ENCODE results near the gene PSPH.
"Not testable (repeated sequence)": the region's sequence is repeated elsewhere in the genome, so short reads cannot be mapped to it uniquely, and the experiment has no call there.

PSPH gene

DNA sequence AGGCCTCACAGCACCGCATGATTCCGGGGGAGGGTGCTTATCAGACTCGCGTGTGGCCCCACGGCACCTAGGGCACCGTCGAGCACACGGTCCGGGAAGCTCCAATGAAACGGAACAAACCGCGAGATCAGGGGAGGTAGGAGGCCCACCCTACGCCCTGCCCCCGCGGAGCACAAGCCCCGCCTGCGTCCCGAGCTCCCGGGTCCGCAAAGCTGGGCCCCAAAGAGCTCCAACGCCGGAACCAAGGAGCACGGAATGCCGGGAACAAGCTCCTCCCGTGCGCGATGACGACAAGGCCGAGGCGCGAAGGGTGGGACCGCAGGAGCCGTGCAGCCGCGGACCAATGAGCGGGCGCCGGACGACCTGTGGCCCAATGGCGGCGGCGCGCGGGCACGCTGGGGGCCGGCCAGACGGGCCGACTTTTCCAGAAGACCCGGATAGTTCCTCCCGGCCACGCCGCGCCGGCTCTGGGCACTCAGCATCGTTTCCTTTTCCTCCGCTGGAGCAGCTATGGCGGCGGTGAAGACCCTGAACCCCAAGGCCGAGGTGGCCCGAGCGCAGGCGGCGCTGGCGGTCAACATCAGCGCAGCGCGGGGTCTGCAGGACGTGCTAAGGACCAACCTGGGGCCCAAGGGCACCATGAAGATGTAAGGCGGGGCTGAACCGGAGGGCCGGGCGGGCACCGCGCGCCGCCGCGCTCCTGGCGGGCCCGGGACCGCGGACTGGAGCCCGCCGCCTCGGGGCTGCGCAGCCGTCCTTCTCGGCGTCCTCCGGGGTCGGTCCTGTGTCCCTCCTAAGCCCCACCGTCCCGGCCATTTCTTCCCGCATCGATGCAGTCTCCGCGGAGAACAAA is at the start of gene PSPH, which contains the start of gene CCT6A:
PSPH (minus strand) TSS at position 106 of the 853 bp plus-strand sequence. CDS start 30,232 bp downstream, outside the sequence.
CCT6A (plus strand) TSS at position 427 of the 853 bp plus-strand sequence; CDS start at position 511, 84 bp downstream.
- DNase-seq (ENCODE audit: low read depth), result peak; percentile 97

- DNase-seq (ENCODE audit: low read depth), result no peak
Observed at GRCh38 chr7:56099653-56100052, 48.4 kb upstream of the PSPH start.

GRCh38 chr7:56098187-56099008 is 47.2 kb upstream of the PSPH start:
- DNase-seq (ENCODE audit: low read depth), result not testable (repeated sequence)

DNA sequence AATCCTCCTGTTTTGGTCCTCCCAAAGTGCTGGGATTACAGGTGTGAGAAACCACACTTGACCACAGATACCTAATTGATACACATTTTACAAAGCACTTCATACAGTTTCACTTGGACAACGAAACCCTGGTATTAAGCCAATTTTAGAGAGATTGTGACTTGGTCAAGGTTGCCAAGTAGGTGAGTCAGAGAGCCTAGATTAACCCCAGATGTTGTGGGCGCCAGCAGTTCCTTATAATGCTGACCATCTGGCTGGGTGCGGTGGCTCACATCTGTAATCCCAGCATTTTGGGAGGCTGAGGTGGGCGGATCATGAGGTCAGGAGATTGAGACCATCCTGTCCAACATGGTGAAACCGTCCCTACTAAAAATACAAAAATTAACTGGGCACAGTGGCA is 46.5 kb upstream of the PSPH start:
- peak; percentile 85 for DNase-seq (ENCODE audit: low read depth)

DNA sequence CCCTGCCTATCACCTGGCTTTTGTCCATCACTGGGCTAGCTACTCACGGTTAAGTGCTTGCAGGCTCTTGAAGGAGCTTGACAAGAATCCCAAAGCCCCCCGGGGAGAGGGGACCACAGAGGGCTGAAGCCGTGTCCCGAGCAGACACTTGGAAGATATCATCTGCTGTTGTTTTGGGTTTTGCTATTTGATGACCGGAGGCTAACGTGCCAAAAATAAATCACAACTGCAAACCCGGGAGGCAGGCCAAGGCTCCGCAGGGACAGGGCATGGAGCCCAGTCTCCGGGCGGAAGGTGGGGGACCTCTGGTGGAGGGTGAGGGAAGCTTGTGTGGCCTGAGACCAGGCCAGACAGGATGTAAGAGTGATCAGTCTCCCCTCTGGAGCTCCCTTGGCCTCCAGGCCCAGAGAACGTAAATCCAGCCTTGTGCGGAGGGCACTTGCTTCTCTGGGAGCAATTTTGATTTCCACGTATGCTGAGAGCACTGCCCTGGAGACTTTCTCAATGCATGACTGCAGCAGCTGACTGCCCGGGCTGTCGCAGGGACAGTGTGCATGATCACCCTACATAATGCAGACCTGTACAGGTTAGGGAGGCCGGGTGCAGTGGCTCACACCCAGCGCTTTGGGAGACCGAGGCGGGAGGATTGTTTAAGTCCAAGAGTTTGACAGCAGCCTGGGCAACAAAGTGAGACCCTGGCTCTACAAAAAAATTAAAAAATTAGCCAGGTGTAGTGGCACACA is 41.7 kb upstream of the PSPH start, which contains the start of gene PHKG1:
PHKG1 (minus strand) TSS at position 164 of the 743 bp plus-strand sequence. CDS start 4,011 bp downstream, outside the sequence.
- peak; percentile 79 for DNase-seq (ENCODE audit: low read depth)

GRCh38 chr7:56092388-56092787 is 41.1 kb upstream of the PSPH start:
- not testable (repeated sequence) for DNase-seq (ENCODE audit: low read depth)

GRCh38 chr7:56091591-56091990 is 40.3 kb upstream of the PSPH start:
- peak; percentile 60 for DNase-seq (ENCODE audit: low read depth)

DNA sequence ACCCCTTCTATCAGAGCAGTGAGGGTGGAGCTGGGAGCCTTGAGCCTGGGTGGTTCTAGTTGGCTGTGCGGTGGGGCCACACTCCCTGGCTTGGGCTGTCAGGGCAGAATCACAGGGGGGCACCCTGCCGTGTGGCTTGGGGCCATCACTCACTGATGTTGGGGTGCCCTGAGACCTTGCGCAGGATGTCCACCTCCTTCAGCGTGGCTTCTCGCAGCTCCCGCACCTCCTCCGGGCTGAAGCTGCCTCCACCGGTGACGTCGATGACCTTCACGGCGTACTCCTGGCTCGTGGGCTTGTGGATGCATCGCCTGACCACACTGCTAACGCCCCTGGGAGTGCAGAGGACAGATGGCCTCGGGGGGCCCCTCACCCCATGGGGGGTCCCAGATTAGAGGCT is 36.2 kb upstream of the PSPH start:
- DNase-seq (ENCODE audit: low read depth), result no peak

- DNase-seq (ENCODE audit: low read depth), result no peak
Observed at GRCh38 chr7:56086761-56087160, 35.5 kb upstream of the PSPH start.

GRCh38 chr7:56083150-56083785 is 32.0 kb upstream of the PSPH start:
- no peak for DNase-seq (ENCODE audit: low read depth)

DNA sequence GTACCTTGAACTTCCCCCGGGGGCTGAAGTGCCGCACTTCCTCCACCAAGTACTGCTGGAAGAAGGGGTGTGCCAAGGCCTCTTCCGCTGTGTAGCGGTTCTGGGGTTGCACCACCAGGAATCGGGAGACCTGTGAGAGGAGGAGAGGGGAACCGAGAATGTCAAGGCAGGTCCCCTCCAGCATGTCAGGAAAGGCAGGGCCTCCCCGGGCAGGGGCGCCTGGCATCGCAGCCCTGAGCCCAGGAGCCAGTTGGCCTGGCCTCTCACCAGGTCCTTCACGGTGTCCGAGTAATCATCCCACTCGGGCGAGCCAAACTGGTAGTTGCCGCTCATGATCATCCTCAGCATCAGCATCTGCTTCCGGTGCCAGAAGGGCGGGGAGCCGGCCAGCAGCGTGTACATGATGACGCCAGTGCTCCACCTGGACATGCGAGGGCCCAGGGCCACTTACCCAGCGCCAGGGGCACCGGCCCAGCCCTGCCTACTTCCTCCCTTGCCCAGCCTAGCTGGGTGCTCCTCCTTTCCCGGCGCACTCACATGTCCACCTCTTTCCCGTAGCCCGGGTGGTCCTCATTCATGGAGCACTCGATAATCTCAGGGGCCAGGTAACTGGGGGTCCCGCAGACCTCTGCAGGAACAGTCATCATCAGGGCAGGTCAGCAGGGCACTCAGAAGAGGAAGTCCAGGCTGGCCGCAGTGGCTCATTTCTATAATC is 30.5 kb upstream of the PSPH start:
- no peak for DNase-seq (ENCODE audit: low read depth)

DNA sequence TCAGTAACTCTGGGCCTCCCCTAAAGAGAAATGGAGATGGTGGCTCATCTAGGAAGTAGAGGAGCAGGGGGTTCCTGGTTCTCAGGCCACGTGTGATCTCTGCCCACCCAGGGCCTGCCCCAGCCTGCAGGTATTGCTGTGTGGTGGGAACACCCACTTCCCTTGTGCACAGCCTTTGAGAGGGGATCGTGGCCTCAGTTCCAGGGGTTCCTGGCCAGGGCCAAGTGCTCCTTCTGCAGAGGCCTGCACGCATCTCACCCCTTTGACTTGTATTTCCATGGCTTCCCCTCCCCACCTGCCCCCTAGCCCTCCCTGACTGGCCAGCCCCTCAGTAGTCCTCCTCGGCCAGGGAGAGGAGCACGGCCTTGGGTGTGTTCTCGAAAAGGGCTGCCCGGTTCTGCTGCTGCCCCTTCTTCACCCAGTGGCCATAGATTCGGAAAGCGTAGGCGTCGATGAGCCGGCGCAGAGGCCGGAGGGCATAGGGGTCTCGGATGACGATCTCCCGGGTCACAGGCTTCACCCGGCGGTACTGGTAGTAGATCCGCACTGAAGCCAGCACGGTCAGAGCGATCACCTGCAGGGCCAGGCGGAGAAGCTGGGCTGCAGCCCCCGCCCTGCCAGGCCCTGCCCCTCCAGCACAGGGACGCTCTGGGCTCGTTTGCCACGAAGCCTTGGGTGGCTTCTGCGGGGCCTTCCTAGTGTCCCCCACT is 29.6 kb upstream of the PSPH start:
- DNase-seq (ENCODE audit: low read depth), result not testable (repeated sequence)

- DNase-seq (ENCODE audit: low read depth), result peak; percentile 65
Observed at GRCh38 chr7:56079450-56080185, 28.4 kb upstream of the PSPH start.

- no peak for DNase-seq (ENCODE audit: low read depth)
Observed at GRCh38 chr7:56078196-56078595, 27.0 kb upstream of the PSPH start.

GRCh38 chr7:56077681-56078080 is 26.4 kb upstream of the PSPH start:
- DNase-seq (ENCODE audit: low read depth), result no peak

DNA sequence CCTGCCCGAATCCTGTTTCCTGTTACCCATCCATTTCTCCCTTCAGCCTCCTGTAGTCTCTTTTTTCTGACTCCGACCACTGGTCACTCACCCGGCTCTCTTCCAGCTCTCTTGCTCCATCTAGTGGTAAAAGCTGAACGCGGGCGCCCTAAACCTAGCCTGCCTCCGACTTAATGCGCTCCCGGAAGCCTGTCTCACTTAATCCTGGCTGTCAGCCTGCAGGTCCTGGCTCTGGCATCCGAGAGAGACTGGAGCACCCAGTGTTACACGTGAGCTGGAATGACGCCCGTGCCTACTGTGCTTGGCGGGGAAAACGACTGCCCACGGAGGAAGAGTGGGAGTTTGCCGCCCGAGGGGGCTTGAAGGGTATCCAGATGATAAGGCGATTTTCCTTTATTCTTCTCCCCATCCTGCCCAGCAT is 23.1 kb upstream of the PSPH start:
- DNase-seq (ENCODE audit: low read depth), result peak; percentile 70

DNA sequence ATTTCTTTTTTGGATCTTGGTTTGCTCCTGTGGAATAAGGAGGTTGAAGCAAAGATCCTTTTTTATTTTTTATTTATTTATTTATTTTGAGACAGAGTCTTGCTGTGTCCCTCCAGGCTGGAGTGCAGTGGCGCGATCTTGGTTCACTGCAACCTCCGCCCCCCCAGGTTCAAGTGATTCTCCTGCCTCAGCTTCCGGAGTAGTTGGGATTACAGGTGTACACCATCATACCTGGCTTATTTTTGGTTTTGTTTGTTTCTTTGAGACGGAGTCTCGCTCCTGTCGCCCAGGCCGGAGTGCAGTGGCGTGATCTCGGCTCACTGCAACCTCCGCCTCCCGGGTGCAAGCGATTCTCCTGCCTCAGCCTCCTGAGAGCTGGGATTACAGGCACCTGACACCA is 15.1 kb upstream of the PSPH start:
- not testable (repeated sequence) for DNase-seq (ENCODE audit: low read depth)

- peak; percentile 71 for DNase-seq (ENCODE audit: low read depth)
Observed at GRCh38 chr7:56063882-56064625, 12.8 kb upstream of the PSPH start, which contains the start of gene SUMF2. SUMF2 (plus strand) TSS chr7:56064286; CDS start chr7:56064312, 26 bp downstream.

DNA sequence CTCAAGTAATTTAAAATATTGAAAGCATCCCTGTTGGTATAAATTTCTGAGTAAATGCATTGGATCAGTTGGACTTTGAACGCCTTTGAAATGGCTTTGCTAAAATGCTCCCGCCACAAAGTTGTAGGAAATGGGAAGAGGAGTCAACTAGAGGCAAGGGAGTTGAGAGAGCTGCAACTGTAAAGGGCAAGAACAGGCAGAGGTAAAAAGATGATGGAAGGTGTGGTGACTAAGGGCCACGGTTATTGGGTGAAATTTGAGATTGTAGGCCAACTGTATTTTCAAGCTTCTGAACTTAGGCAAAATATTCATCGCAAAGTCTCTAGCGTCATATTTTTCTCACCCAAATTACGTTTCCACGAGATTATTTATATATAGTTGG is 12.2 kb upstream of the PSPH start:
- no peak for DNase-seq (ENCODE audit: low read depth)

Measured in stromal cell of bone marrow (primary cell).